C1 segment of cervical spinal cord (tissue), 14 donors: Measurements from ENCODE around the gene LRSAM1.
"Not testable (repeated sequence)": the region's sequence is repeated elsewhere in the genome, so short reads cannot be mapped to it uniquely, and the experiment has no call there.

Experiments used
- DNase-seq, 14 donors: peaks; one replicate each; lab custom pipeline; 2025; lab: John Stamatoyannopoulos, UW

Gene LRSAM1

GRCh38 chr9:127457191-127457878, 6.0 kb downstream of the LRSAM1 start:
- peak in 1 of 14 donors; percentile 48 for DNase-seq

- no peak for DNase-seq
Observed at GRCh38 chr9:127458921-127459320, 7.6 kb downstream of the LRSAM1 start.

GRCh38 chr9:127463382-127463781, 12.1 kb downstream of the LRSAM1 start:
- no peak for DNase-seq

- DNase-seq: peak in 1 of 14 donors; percentile 59
Observed at GRCh38 chr9:127463911-127464310, 12.6 kb downstream of the LRSAM1 start.

GRCh38 chr9:127466407-127466917, 15.2 kb downstream of the LRSAM1 start:
- not testable (repeated sequence) for DNase-seq

GRCh38 chr9:127467621-127468020, 16.3 kb downstream of the LRSAM1 start:
- DNase-seq: no peak

- DNase-seq: no peak
Observed at GRCh38 chr9:127470662-127471061, 19.4 kb downstream of the LRSAM1 start.

GRCh38 chr9:127473501-127473900, 22.2 kb downstream of the LRSAM1 start:
- no peak for DNase-seq

GRCh38 chr9:127473932-127474331, 22.6 kb downstream of the LRSAM1 start:
- peak in 3 of 14 donors; percentile 4 to 69 (median 48) for DNase-seq

- DNase-seq: no peak
Observed at GRCh38 chr9:127474592-127474991, 23.3 kb downstream of the LRSAM1 start.

- DNase-seq: no peak
Observed at GRCh38 chr9:127479507-127480081, 28.3 kb downstream of the LRSAM1 start.

GRCh38 chr9:127482662-127483061, 31.4 kb downstream of the LRSAM1 start:
- DNase-seq: no peak

GRCh38 chr9:127485995-127486394, 34.7 kb downstream of the LRSAM1 start:
- no peak for DNase-seq

- DNase-seq: no peak
Observed at GRCh38 chr9:127488946-127489345, 37.6 kb downstream of the LRSAM1 start.

- no peak for DNase-seq
Observed at GRCh38 chr9:127489471-127490115, 38.3 kb downstream of the LRSAM1 start.

- no peak for DNase-seq
Observed at GRCh38 chr9:127490535-127491230, 39.4 kb downstream of the LRSAM1 start.

GRCh38 chr9:127491516-127491915, 40.2 kb downstream of the LRSAM1 start:
- no peak for DNase-seq

- no peak for DNase-seq
Observed at GRCh38 chr9:127492616-127493015, 41.3 kb downstream of the LRSAM1 start.

- peak in 1 of 14 donors; percentile 80 for DNase-seq
Observed at GRCh38 chr9:127493592-127494303, 42.4 kb downstream of the LRSAM1 start.

GRCh38 chr9:127494304-127494702, 43.0 kb downstream of the LRSAM1 start:
- no peak for DNase-seq

- DNase-seq: peak in 1 of 14 donors; percentile 79
Observed at GRCh38 chr9:127495884-127496555, 44.7 kb downstream of the LRSAM1 start.
